Measurements from ENCODE around the gene NPR3.

DNA sequence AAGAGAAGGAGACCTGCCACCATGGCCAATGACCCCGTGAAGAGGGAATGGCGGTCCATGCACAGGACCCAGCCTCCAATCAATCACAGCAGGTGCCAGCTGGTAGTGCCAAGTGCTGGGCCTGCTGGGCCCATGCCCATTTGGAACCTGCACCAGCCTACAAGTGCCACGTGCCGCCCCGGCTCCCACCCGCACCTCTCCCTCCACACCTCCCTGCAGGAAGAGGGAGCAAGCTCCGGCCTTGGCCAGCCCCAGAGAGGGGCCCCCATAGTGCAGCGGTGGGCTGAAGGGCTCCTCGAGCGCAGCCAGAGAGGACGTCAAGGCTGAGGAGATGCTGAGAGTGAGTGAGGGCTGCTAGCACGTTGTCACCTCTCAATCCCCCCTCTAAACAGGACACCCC, 37.8 kb upstream of the NPR3 start:
- no peak for TF ChIP-seq HNF4A (conservative IDR thresholded peaks at IDR 0.05)
- TF ChIP-seq, protein P1, sequence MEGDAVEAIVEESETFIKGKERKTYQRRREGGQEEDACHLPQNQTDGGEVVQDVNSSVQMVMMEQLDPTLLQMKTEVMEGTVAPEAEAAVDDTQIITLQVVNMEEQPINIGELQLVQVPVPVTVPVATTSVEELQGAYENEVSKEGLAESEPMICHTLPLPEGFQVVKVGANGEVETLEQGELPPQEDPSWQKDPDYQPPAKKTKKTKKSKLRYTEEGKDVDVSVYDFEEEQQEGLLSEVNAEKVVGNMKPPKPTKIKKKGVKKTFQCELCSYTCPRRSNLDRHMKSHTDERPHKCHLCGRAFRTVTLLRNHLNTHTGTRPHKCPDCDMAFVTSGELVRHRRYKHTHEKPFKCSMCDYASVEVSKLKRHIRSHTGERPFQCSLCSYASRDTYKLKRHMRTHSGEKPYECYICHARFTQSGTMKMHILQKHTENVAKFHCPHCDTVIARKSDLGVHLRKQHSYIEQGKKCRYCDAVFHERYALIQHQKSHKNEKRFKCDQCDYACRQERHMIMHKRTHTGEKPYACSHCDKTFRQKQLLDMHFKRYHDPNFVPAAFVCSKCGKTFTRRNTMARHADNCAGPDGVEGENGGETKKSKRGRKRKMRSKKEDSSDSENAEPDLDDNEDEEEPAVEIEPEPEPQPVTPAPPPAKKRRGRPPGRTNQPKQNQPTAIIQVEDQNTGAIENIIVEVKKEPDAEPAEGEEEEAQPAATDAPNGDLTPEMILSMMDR (IDR thresholded peaks at IDR 0.05; ENCODE audit: low read depth, low read length, missing input control): no peak
- no peak for TF ChIP-seq RAD21 (IDR thresholded peaks at IDR 0.05)
- no peak for TF ChIP-seq YY1 (IDR thresholded peaks at IDR 0.05)
- TF ChIP-seq, protein P2, sequence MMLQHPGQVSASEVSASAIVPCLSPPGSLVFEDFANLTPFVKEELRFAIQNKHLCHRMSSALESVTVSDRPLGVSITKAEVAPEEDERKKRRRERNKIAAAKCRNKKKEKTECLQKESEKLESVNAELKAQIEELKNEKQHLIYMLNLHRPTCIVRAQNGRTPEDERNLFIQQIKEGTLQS (IDR thresholded peaks at IDR 0.05): no peak
- TF ChIP-seq JUND (IDR thresholded peaks at IDR 0.05): no peak
- TF ChIP-seq, protein P3, sequence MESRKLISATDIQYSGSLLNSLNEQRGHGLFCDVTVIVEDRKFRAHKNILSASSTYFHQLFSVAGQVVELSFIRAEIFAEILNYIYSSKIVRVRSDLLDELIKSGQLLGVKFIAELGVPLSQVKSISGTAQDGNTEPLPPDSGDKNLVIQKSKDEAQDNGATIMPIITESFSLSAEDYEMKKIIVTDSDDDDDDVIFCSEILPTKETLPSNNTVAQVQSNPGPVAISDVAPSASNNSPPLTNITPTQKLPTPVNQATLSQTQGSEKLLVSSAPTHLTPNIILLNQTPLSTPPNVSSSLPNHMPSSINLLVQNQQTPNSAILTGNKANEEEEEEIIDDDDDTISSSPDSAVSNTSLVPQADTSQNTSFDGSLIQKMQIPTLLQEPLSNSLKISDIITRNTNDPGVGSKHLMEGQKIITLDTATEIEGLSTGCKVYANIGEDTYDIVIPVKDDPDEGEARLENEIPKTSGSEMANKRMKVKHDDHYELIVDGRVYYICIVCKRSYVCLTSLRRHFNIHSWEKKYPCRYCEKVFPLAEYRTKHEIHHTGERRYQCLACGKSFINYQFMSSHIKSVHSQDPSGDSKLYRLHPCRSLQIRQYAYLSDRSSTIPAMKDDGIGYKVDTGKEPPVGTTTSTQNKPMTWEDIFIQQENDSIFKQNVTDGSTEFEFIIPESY (IDR thresholded peaks at IDR 0.05): no peak
- TF ChIP-seq, protein P4, sequence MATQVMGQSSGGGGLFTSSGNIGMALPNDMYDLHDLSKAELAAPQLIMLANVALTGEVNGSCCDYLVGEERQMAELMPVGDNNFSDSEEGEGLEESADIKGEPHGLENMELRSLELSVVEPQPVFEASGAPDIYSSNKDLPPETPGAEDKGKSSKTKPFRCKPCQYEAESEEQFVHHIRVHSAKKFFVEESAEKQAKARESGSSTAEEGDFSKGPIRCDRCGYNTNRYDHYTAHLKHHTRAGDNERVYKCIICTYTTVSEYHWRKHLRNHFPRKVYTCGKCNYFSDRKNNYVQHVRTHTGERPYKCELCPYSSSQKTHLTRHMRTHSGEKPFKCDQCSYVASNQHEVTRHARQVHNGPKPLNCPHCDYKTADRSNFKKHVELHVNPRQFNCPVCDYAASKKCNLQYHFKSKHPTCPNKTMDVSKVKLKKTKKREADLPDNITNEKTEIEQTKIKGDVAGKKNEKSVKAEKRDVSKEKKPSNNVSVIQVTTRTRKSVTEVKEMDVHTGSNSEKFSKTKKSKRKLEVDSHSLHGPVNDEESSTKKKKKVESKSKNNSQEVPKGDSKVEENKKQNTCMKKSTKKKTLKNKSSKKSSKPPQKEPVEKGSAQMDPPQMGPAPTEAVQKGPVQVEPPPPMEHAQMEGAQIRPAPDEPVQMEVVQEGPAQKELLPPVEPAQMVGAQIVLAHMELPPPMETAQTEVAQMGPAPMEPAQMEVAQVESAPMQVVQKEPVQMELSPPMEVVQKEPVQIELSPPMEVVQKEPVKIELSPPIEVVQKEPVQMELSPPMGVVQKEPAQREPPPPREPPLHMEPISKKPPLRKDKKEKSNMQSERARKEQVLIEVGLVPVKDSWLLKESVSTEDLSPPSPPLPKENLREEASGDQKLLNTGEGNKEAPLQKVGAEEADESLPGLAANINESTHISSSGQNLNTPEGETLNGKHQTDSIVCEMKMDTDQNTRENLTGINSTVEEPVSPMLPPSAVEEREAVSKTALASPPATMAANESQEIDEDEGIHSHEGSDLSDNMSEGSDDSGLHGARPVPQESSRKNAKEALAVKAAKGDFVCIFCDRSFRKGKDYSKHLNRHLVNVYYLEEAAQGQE (IDR thresholded peaks at IDR 0.05): no peak
- TF ChIP-seq GABPA (IDR thresholded peaks at IDR 0.05 in 1 of 2, conservative IDR thresholded peaks at IDR 0.05 in 1 of 2): no peak
- TF ChIP-seq SP1 (IDR thresholded peaks at IDR 0.05): no peak
- TF ChIP-seq, protein P5, sequence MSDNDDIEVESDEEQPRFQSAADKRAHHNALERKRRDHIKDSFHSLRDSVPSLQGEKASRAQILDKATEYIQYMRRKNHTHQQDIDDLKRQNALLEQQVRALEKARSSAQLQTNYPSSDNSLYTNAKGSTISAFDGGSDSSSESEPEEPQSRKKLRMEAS (IDR thresholded peaks at IDR 0.05): no peak
- TF ChIP-seq TAF1 (conservative IDR thresholded peaks at IDR 0.05): no peak
- TF ChIP-seq HNF4G (IDR thresholded peaks at IDR 0.05): no peak

Data from liver (tissue), 3 donors.